OCI-LY1 (cell line): ENCODE measurements around the gene HRAS.

Experiments used
- H2AFZ ChIP-seq: fragments of 200-600 bp; sonication (generic), shearing (Covaris generic); 2 replicates; pipeline ENCODE4 v1.6.0; 2014; ENCODE audit warnings: antibody characterized with exemption, mild to moderate bottlenecking, low read length
- H3F3A ChIP-seq: fragments of 200-600 bp; sonication (generic), shearing (Covaris generic); 2 replicates; pipeline ENCODE4 v1.6.0; 2014; ENCODE audit warnings: mild to moderate bottlenecking, antibody characterized with exemption, low read length, moderate library complexity; ENCODE audit not compliant: insufficient read depth
- H3K27ac ChIP-seq: fragments of 200-600 bp; sonication (generic); 2 replicates; pipeline ENCODE4 v1.5.1; 2014; ENCODE audit warnings: low read length, mixed run types, mild to moderate bottlenecking, low read depth; ENCODE audit not compliant: poor library complexity, severe bottlenecking
- H3K27me3 ChIP-seq: fragments of 200-600 bp; sonication (generic); 2 replicates; pipeline ENCODE4 v1.6.0; 2014; ENCODE audit warnings: antibody characterized with exemption, mild to moderate bottlenecking, low read length, moderate library complexity; ENCODE audit not compliant: insufficient read depth
- H3K36me3 ChIP-seq: fragments of 200-600 bp; sonication (generic); 2 replicates; pipeline ENCODE4 v1.6.1; 2014; ENCODE audit warnings: mild to moderate bottlenecking, antibody characterized with exemption, low read length, moderate library complexity, mixed read lengths; ENCODE audit not compliant: insufficient read depth
- H3K4me1 ChIP-seq: fragments of 200-600 bp; sonication (generic); 2 replicates; pipeline ENCODE4 v1.5.1; 2014; ENCODE audit warnings: mild to moderate bottlenecking, low read length, moderate library complexity; ENCODE audit not compliant: insufficient read depth, severe bottlenecking
- H3K4me2 ChIP-seq: fragments of 200-600 bp; sonication (generic), shearing (Covaris generic); 2 replicates; pipeline ENCODE4 v1.6.1; 2014; ENCODE audit warnings: low read length
- H3K4me3 ChIP-seq: fragments of 200-600 bp; sonication (generic); 2 replicates; pipeline ENCODE4 v1.5.1; 2014; ENCODE audit warnings: low read length, low read depth, mild to moderate bottlenecking, mixed read lengths; ENCODE audit not compliant: poor library complexity, severe bottlenecking
- H3K79me2 ChIP-seq: fragments of 200-600 bp; shearing (Covaris generic); 2 replicates; pipeline ENCODE4 v1.6.1; 2016; ENCODE audit warnings: mixed run types, low read length, mixed read lengths; ENCODE audit not compliant: insufficient read depth
- H3K9ac ChIP-seq: fragments of 200-600 bp; sonication (generic), shearing (Covaris generic); 2 replicates; pipeline ENCODE4 v1.6.1; 2014; ENCODE audit warnings: mild to moderate bottlenecking, low read length, mixed read lengths
- H3K9me2 ChIP-seq: fragments of 200-600 bp; sonication (generic), shearing (Covaris generic); 2 replicates; pipeline ENCODE4 v1.6.1; 2014; ENCODE audit warnings: low read depth, mild to moderate bottlenecking, low read length, mixed read lengths
- H3K9me3 ChIP-seq: fragments of 200-600 bp; shearing (Covaris generic); 2 replicates; pipeline ENCODE4 v1.6.1; 2014; ENCODE audit warnings: low read length, mixed read lengths
- H4K20me1 ChIP-seq: fragments of 200-600 bp; sonication (generic), shearing (Covaris generic); 2 replicates; pipeline ENCODE4 v1.6.0; 2016; ENCODE audit warnings: mild to moderate bottlenecking, low read length; ENCODE audit not compliant: insufficient read depth
- CTCF ChIP-seq: fragments of 200-600 bp; sonication (generic), shearing (Covaris generic); IDR thresholded peaks from 2 replicates; pipeline ENCODE4 v1.5.1; 2017; ENCODE audit warnings: mild to moderate bottlenecking, antibody characterized with exemption, low read length, moderate library complexity, mixed read lengths
- EZH2 ChIP-seq: fragments of 200-600 bp; sonication (generic), shearing (Covaris generic); IDR thresholded peaks from 2 replicates; pipeline ENCODE4 v1.8.0; 2017; ENCODE audit warnings: borderline replicate concordance, mixed run types, mild to moderate bottlenecking, antibody characterized with exemption, low read length, moderate library complexity, mixed read lengths

The HRAS gene

GRCh38 chr11:553083-553987 lies 18.0 kb upstream of the HRAS start:
- H3K9me3 ChIP-seq = no peaks in the 10 kb centered on the region
- no peaks in the 10 kb centered on the region for H3K9me2 ChIP-seq
- H3F3A ChIP-seq = no peaks in the 10 kb centered on the region
- H3K36me3 ChIP-seq = no peaks in the 10 kb centered on the region
- H3K79me2 ChIP-seq = no peaks in the 10 kb centered on the region
- H2AFZ ChIP-seq = no peak overlapping the region
- peaks cover 7% of the 10 kb centered on the region for H3K27me3 ChIP-seq
- no peak for TF ChIP-seq EZH2
- no peak for TF ChIP-seq CTCF
- no peaks in the 10 kb centered on the region for H4K20me1 ChIP-seq
- H3K9ac ChIP-seq = no peak overlapping the region
- no peak overlapping the region for H3K4me3 ChIP-seq
- no peak overlapping the region for H3K4me2 ChIP-seq
- H3K27ac ChIP-seq = no peak overlapping the region
- H3K4me1 ChIP-seq = peaks cover 18% of the 10 kb centered on the region

- Histone ChIP-seq H4K20me1 (no peaks in the 10 kb centered on the region), H2AFZ (no peak overlapping the region), H3K4me3 (no peak overlapping the region), H3K4me2 (no peak overlapping the region), H3K9me2 (no peaks in the 10 kb centered on the region), H3K9me3 (no peaks in the 10 kb centered on the region), H3K27ac (no peak overlapping the region), H3K27me3 (peaks cover 3% of the 10 kb centered on the region; the same call in 1 of the 2 replicates), H3K36me3 (no peaks in the 10 kb centered on the region; the same call in 1 of the 2 replicates), H3F3A (no peaks in the 10 kb centered on the region), H3K79me2 (no peaks in the 10 kb centered on the region), H3K4me1 (peaks cover 18% of the 10 kb centered on the region), H3K9ac (no peak overlapping the region)
- TF ChIP-seq CTCF (no peak), EZH2 (no peak)
Measured at GRCh38 chr11:551596-551995, 16.2 kb upstream of the HRAS start.

DNA sequence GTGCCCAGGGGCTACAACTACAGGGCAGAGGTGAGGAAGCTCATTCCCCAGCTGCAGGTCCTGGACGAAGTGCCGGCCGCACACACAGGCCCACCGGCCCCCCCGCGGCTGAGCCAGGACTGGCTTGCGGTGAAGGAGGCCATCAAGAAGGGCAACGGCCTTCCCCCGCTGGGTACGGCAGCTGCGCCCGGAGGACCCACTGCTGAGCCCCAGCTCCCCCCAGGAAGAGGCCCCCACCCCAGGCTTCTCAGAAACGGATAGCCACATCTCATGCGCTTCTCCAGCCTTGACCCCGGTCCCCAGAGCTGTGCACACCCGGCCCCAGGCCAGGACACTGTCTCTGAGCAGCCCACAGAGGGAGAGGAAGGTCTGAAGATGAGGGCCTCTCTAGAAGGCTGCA lies 15.8 kb upstream of the HRAS start:
- no peaks in the 10 kb centered on the region for H3F3A ChIP-seq
- H3K4me2 ChIP-seq = no peak overlapping the region
- H3K27me3 ChIP-seq = peaks cover 3% of the 10 kb centered on the region; the same call in 1 of the 2 replicates
- no peaks in the 10 kb centered on the region for H3K9me2 ChIP-seq
- H3K9me3 ChIP-seq = no peaks in the 10 kb centered on the region
- no peak overlapping the region for H2AFZ ChIP-seq
- no peak overlapping the region for H3K9ac ChIP-seq
- H3K27ac ChIP-seq = no peak overlapping the region
- no peaks in the 10 kb centered on the region for H3K79me2 ChIP-seq
- TF ChIP-seq CTCF = no peak
- no peak for TF ChIP-seq EZH2
- H4K20me1 ChIP-seq = no peaks in the 10 kb centered on the region
- no peak overlapping the region for H3K4me3 ChIP-seq
- no peaks in the 10 kb centered on the region; the same call in 1 of the 2 replicates for H3K36me3 ChIP-seq
- peaks cover 18% of the 10 kb centered on the region for H3K4me1 ChIP-seq
